GM13977 (cell line): Measurements from ENCODE around the gene KCNIP2.

Experiments
- DNase-seq: peaks from one replicate; pipeline ENCODE4 v3.0.0; 2012; ENCODE audit warnings: low spot score
- CTCF ChIP-seq: IDR thresholded peaks from 2 replicates; pipeline ENCODE4 v1.5.1; 2012; ENCODE audit warnings: mild to moderate bottlenecking, control low read depth; ENCODE audit not compliant: insufficient read depth; ENCODE audit errors: extremely low read depth, missing control alignments
- in situ Hi-C: fragments of 300-500 bp; cut with MboI; formaldehyde crosslinking; loops from one replicate; pipeline ENCODE4 v1.12.0; 2022; ENCODE audit warnings: low sequenced_read_pairs, low pct_unique_long_range_greater_than_20kb, mixed read lengths, inconsistent platforms; ENCODE audit not compliant: unreplicated experiment

Gene KCNIP2

DNA sequence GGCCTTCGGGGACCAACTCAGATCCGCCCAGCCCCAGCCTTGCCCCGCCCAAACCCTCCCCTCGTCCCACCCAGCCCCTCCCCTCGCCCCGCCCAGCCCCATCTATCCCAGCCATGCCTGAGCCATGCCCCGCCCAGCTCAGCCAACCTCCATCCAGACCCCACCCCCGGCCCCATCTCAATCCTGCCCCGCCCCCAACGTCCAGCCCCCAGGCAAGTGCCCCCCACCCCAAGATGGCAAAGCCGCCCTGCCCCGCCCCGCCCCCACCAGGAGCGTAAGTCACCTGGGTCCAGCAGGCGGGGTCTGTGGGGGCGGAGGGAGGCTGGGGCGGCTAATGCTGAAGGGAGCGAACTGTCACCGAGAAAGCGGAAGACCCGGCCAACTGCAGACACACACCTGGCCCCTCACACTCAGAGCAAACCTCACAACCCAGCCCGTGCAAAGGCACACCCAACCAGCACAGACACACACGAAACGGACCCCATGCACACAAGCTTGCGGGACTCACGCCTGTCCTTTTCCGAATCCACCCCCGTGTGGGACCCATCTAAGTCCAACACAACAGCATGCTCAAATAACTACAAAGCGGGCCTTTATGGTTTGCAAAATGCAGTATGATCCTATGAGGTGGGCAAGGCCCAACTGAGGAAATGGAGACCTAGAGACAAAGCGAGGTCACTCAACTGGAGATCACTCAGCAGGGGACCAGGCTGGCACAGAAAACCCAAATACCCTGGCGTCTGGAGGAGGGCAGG is 13.9 kb downstream of the KCNIP2 start:
- in situ Hi-C loops: no loop called here
- peak; percentile 94 for DNase-seq
- TF ChIP-seq CTCF: no peak

DNA sequence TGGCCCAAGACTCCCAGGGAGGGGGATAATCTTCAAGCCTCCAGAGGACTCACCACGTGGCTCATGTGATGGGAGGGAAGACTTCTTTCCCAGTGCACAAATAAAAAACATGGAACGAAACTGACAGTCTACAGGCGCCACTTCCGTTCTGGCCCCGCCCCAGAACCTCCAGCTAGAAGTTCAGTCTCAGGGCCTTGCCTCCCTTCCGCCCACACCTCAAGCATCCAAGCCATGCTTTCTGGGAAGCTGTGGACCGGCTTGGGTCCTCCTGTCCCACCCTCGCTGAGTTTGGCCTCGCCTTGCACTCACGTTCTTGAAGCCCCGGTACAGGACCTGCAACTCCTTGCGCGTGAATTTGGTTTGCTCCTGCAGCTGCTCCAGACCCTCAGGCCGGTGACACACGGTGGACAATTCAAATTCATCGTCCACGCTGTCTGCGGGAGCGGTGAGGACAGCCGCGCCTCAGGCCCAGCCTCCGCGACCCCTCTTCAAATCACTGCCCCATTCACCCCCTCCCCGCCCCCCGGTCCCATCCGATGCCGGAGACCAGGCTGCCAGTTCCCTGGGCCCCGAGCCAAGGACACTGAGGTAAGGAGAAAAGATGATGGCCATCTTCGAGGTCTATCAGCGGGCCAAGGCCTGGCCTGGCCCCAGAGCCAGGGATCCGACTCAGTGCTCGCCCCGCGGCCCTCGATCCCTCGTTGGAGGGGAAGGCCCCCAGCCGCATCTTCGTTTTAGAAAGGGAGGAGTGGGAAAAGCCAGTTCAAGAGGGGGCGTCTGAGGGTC is 14.6 kb downstream of the KCNIP2 start:
- no peak for DNase-seq
- TF ChIP-seq CTCF: no peak
- in situ Hi-C loops: no loop called here

DNA sequence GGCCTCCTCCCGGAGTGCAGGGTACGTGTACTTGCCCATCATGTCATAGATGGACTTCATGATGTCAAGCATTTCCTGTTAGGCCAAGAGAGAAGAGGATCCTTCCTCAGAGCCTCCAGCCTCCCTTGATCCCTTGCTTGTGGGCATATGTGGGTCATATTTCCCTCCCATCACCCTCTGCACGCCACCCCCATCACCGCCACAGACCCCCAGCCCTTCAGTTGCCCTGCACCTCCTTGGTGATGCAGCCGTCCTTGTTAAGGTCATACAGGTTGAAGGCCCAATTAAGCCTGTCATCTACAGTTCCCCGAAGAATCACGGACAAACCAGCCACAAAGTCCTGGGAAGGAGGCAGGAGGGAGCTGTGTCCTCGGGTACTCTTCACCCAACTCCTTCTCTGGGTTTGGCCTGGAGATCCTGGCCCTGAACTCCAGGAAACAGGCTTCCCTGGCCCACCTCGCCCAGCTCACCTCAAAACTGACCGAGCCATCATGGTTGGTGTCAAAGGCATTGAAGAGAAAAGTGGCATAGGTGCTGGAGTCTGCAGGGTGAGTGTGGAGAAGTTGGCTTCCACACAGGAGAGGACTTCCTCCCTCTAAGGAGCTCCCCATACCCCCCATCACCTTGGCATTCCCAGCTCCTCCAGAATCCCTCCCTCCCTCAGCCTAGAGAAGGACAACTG is 15.5 kb downstream of the KCNIP2 start:
- TF ChIP-seq CTCF: no peak
- in situ Hi-C loops: no loop called here
- DNase-seq: no peak

- no peak for DNase-seq
- TF ChIP-seq CTCF: no peak
- in situ Hi-C loops: no loop called here
Observed at GRCh38 chr10:101826852-101827434, 16.7 kb downstream of the KCNIP2 start.

DNA sequence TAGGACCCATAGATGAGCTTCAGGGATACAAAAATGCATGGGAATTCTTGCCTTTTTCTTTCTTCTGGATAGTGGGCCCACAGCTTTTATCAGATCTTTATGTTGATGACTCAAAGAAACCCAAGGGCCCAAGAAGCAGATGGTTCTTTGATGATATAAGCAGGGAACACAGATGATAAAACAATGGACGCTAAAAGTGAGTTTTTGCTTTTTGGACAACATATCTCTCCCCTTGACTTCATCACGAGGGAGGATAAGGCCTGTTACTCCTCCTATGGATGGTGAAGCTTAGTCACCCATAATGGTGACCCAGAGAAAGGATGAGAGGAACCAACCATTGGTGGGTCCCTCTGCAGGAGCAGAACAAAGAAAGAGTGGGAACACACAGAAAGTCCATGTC is 18.9 kb downstream of the KCNIP2 start:
- in situ Hi-C loops: no loop called here
- TF ChIP-seq CTCF: no peak

GRCh38 chr10:101818872-101819633 is 24.5 kb downstream of the KCNIP2 start:
- no peak for TF ChIP-seq CTCF
- no peak for DNase-seq
- in situ Hi-C loops: no loop called here

More for the DNA sequence above, 18.9 kb downstream of the KCNIP2 start:
- no peak for DNase-seq
